OCI-LY3 (cell line): ENCODE results near the gene SSBP2.

Experiments used
- H2AFZ ChIP-seq: fragments of 200-600, 300-600 bp; shearing (Covaris generic); 2 replicates; pipeline ENCODE4 v1.6.0; 2014; ENCODE audit warnings: antibody characterized with exemption, low read depth, low read length
- H3K27ac ChIP-seq: fragments of 200-600, 300-600 bp; sonication (generic); 2 replicates; pipeline ENCODE4 v1.5.1; 2014; ENCODE audit warnings: mild to moderate bottlenecking, low read length, moderate library complexity, mixed read lengths
- H3K27me3 ChIP-seq: fragments of 200-600, 300-600 bp; sonication (generic); 2 replicates; pipeline ENCODE4 v1.6.1; 2014; ENCODE audit warnings: low read depth, low read length, mixed read lengths
- H3K36me3 ChIP-seq: fragments of 200-600, 300-600 bp; sonication (generic); replicated peaks from 2 replicates; pipeline ENCODE3; 2014; ENCODE audit warnings: low read depth, low read length, mixed read lengths
- H3K4me1 ChIP-seq: fragments of 300-600, 200-600 bp; sonication (generic); 2 replicates; pipeline ENCODE4 v1.6.1; 2014; ENCODE audit warnings: low read length, mixed read lengths
- H3K4me2 ChIP-seq: fragments of 200-600, 300-600 bp; sonication (generic); 2 replicates; pipeline ENCODE4 v1.6.1; 2014; ENCODE audit warnings: low read length, mixed read lengths
- H3K4me3 ChIP-seq: fragments of 300-600, 200-600 bp; sonication (generic); 2 replicates; pipeline ENCODE4 v1.5.1; 2014; ENCODE audit warnings: antibody characterized with exemption, mild to moderate bottlenecking, low read length, moderate library complexity
- H3K79me2 ChIP-seq: fragments of 300-600, 200-600 bp; shearing (Covaris generic); 2 replicates; pipeline ENCODE4 v1.6.1; 2014; ENCODE audit warnings: mild to moderate bottlenecking, low read length, mixed read lengths
- H3K9ac ChIP-seq: fragments of 300-600, 200-600 bp; shearing (Covaris generic); 2 replicates; pipeline ENCODE4 v1.6.0; 2014; ENCODE audit warnings: mild to moderate bottlenecking, low read length, moderate library complexity
- H3K9me3 ChIP-seq: fragments of 200-600, 300-600 bp; shearing (Covaris generic); 2 replicates; pipeline ENCODE4 v1.6.1; 2014; ENCODE audit warnings: low read length, mixed read lengths; ENCODE audit not compliant: insufficient read depth
- H4K20me1 ChIP-seq: fragments of 200-600, 300-600 bp; sonication (generic); 2 replicates; pipeline ENCODE4 v1.6.1; 2016; ENCODE audit warnings: low read length, mixed read lengths; ENCODE audit not compliant: insufficient read depth
- EZH2phosphoT487 ChIP-seq: fragments of 200-600 bp; shearing (Covaris generic); IDR thresholded peaks from 2 replicates; pipeline ENCODE4 v1.6.1; 2018; ENCODE audit warnings: antibody characterized with exemption, mixed run types, low read depth
- TF ChIP-seq, protein P1 (sequence below): fragments of 200-600, 300-600 bp; sonication (generic); IDR thresholded peaks from 2 replicates; pipeline ENCODE4 v1.5.1; 2014; ENCODE audit warnings: antibody characterized with exemption, low read length, low read depth

SSBP2 gene

DNA sequence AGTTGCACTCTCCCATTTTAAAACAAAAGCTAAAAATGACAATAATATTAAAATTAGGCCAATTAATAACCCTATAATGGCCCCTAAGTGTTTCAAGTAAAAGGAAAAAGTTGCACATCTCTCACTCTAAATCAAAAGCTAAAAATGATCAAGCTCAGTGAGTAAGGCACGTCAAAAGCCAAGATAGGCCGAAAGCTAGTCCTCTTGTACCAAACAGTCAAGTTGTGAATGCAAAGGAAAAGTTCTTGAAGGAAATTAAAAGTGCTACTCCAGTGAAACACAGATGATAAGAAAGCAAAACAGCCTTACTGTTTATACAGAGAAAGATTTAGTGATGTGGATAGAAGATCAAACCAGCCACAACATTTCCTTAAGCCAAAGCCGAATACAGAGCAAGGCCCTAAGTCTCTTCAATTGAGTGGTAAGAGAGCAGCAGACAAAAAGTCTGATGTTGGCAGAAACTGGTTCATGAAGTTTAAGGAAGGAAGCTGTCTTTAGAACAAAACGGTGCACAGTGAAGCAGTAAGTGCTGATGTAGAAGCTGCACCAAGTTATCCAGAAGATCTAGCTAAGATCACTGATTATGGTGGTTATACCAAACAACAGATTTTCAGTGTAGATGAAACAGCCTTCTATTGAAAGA lies 212.9 kb downstream of the SSBP2 start:
- no peak overlapping the region for H2AFZ ChIP-seq
- no peaks in the 10 kb centered on the region for H3K79me2 ChIP-seq
- no peak overlapping the region for H3K4me3 ChIP-seq
- no peak overlapping the region for H3K4me2 ChIP-seq
- H3K36me3 ChIP-seq, result no peaks in the 10 kb centered on the region
- no peak overlapping the region for H3K27ac ChIP-seq
- TF ChIP-seq, protein P1, sequence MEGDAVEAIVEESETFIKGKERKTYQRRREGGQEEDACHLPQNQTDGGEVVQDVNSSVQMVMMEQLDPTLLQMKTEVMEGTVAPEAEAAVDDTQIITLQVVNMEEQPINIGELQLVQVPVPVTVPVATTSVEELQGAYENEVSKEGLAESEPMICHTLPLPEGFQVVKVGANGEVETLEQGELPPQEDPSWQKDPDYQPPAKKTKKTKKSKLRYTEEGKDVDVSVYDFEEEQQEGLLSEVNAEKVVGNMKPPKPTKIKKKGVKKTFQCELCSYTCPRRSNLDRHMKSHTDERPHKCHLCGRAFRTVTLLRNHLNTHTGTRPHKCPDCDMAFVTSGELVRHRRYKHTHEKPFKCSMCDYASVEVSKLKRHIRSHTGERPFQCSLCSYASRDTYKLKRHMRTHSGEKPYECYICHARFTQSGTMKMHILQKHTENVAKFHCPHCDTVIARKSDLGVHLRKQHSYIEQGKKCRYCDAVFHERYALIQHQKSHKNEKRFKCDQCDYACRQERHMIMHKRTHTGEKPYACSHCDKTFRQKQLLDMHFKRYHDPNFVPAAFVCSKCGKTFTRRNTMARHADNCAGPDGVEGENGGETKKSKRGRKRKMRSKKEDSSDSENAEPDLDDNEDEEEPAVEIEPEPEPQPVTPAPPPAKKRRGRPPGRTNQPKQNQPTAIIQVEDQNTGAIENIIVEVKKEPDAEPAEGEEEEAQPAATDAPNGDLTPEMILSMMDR, result no peak
- no peak for TF ChIP-seq EZH2phosphoT487
- H3K9ac ChIP-seq, result no peak overlapping the region
- H3K4me1 ChIP-seq, result no peaks in the 10 kb centered on the region
- H3K9me3 ChIP-seq, result no peaks in the 10 kb centered on the region
- no peaks in the 10 kb centered on the region for H3K27me3 ChIP-seq
- H4K20me1 ChIP-seq, result no peaks in the 10 kb centered on the region

GRCh38 chr5:81534441-81534840 lies 216.5 kb downstream of the SSBP2 start:
- TF ChIP-seq, protein P1, result no peak
- no peak for TF ChIP-seq EZH2phosphoT487
- Histone ChIP-seq H3K27me3 (no peaks in the 10 kb centered on the region), H3K27ac (no peak overlapping the region), H3K4me1 (no peaks in the 10 kb centered on the region), H3K4me3 (no peak overlapping the region), H2AFZ (no peak overlapping the region), H3K9me3 (no peaks in the 10 kb centered on the region), H3K79me2 (no peaks in the 10 kb centered on the region), H3K9ac (no peak overlapping the region), H3K36me3 (no peaks in the 10 kb centered on the region), H3K4me2 (no peak overlapping the region), H4K20me1 (no peaks in the 10 kb centered on the region)

DNA sequence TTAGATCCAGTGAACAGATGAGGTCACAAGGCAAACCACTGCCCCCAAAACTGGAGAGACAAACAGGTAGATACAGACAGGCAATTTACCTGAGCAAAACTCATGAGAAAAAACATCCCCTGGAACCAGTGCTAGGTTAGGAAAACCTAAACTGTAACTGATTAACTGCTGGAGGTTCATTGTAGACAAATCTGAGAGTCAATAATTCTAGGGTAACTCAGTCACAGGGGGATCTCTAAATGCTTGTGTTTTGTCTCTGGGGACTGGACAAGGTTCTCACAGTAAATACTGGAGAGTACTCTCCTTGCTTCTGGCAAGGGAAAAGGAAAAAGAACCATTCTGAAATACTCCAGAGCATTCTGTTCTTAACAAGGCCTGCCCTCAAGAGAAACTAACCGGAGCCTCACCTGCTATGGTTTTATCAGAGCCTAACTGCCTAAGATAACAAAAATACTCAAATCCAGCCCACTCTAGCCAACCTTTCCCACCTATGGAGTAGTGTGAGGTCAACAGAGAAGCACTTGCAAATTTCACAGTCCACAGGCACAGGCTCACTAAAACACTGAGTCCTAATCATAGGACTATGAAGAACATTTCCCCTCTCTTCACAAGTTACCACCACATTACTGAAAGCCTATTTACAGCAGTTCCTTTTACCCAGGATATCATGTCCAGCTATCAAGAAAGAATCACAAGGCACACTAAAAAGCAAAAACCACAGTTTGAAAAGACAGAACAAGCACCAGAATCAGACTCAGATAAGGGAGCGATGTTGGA lies 217.1 kb downstream of the SSBP2 start:
- Histone ChIP-seq H3K4me3 (no peak overlapping the region), H3K36me3 (no peaks in the 10 kb centered on the region), H3K4me2 (no peak overlapping the region), H3K9ac (no peak overlapping the region), H4K20me1 (no peaks in the 10 kb centered on the region), H3K9me3 (no peaks in the 10 kb centered on the region), H3K27me3 (no peaks in the 10 kb centered on the region), H3K4me1 (no peaks in the 10 kb centered on the region), H2AFZ (no peak overlapping the region), H3K27ac (no peak overlapping the region), H3K79me2 (no peaks in the 10 kb centered on the region)
- TF ChIP-seq, protein P1, result no peak
- TF ChIP-seq EZH2phosphoT487, result no peak

DNA sequence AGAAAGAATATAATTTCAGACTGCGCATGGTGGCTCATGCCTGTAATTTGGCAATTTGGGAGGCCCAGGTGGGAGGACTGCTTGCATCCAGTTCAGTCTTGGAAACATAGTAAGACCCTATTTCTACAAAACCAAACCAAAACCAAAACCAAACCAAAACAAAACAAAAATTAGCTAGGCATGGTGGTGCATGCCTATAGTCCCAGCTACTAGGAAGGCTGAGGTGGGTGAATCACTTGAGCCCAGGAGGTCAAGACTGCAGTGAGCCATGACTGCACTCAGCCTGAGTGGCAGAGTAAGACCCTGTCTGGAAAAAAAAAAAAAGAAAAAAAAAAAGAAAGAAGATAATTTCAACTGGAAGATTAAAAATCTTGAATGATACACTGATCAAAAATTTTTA lies 220.0 kb downstream of the SSBP2 start:
- no peaks in the 10 kb centered on the region for H3K4me1 ChIP-seq
- no peak overlapping the region for H3K4me3 ChIP-seq
- H3K27ac ChIP-seq, result no peak overlapping the region
- TF ChIP-seq, protein P1, result no peak
- no peak for TF ChIP-seq EZH2phosphoT487
- no peak overlapping the region for H2AFZ ChIP-seq
- H3K79me2 ChIP-seq, result no peaks in the 10 kb centered on the region
- H3K9me3 ChIP-seq, result no peaks in the 10 kb centered on the region
- no peaks in the 10 kb centered on the region for H3K27me3 ChIP-seq
- no peak overlapping the region for H3K4me2 ChIP-seq
- no peak overlapping the region for H3K9ac ChIP-seq
- no peaks in the 10 kb centered on the region for H4K20me1 ChIP-seq
- H3K36me3 ChIP-seq, result no peaks in the 10 kb centered on the region
